ENCODE results near the gene ATP13A3.

Gene ATP13A3

DNA sequence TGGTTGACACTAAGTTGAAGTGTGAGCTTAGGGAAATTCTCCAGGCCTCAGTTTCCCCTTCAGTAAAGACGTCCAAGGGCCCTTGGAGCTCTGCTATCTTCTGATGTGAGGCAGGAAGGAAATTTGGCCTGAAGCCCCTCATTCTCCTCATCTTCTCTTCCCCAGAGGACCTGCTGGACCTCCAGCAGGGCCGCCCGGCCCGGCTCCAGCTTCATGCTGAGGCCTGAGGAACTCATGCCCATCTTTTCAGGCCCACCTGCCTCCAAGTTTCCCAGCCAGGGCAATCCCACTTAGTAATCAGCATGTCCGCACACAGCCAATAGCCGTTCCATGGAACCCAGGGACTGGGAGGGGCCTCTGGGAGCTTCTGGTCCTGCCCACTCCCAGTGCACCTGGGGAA is 121.3 kb downstream of the ATP13A3 start:
- no peaks in the 10 kb centered on the region for H3K36me3 ChIP-seq (ENCODE audit: insufficient read depth, low read length)
- no peak overlapping the region for H2AFZ ChIP-seq (ENCODE audit: low read length)
- no peak overlapping the region for H3K4me2 ChIP-seq (ENCODE audit: low read length)
- H3K4me3 ChIP-seq (ENCODE audit: low read depth, low read length, poor library complexity, severe bottlenecking) = no peak overlapping the region
- H3K9ac ChIP-seq (ENCODE audit: low read length) = no peak overlapping the region
- H3K9me3 ChIP-seq (ENCODE audit: low read length) = no peaks in the 10 kb centered on the region
- no peaks in the 10 kb centered on the region for H3K9me2 ChIP-seq (ENCODE audit: low read depth, low read length)
- H3F3A ChIP-seq (ENCODE audit: insufficient read depth, low read length) = no peaks in the 10 kb centered on the region
- H3K27me3 ChIP-seq (ENCODE audit: insufficient read depth, low read length) = peaks cover 9% of the 10 kb centered on the region
- no peaks in the 10 kb centered on the region for H3K4me1 ChIP-seq (ENCODE audit: insufficient read depth, low read length, severe bottlenecking)
- TF ChIP-seq, protein P1, sequence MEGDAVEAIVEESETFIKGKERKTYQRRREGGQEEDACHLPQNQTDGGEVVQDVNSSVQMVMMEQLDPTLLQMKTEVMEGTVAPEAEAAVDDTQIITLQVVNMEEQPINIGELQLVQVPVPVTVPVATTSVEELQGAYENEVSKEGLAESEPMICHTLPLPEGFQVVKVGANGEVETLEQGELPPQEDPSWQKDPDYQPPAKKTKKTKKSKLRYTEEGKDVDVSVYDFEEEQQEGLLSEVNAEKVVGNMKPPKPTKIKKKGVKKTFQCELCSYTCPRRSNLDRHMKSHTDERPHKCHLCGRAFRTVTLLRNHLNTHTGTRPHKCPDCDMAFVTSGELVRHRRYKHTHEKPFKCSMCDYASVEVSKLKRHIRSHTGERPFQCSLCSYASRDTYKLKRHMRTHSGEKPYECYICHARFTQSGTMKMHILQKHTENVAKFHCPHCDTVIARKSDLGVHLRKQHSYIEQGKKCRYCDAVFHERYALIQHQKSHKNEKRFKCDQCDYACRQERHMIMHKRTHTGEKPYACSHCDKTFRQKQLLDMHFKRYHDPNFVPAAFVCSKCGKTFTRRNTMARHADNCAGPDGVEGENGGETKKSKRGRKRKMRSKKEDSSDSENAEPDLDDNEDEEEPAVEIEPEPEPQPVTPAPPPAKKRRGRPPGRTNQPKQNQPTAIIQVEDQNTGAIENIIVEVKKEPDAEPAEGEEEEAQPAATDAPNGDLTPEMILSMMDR (IDR thresholded peaks at IDR 0.05; ENCODE audit: low read length) = no peak
- TF ChIP-seq EZH2 (IDR thresholded peaks at IDR 0.05; ENCODE audit: borderline replicate concordance, low read length) = no peak
- no peaks in the 10 kb centered on the region for H4K20me1 ChIP-seq (ENCODE audit: insufficient read depth, low read length)
- H3K27ac ChIP-seq (ENCODE audit: low read depth, low read length, poor library complexity, severe bottlenecking) = no peak overlapping the region
- no peaks in the 10 kb centered on the region for H3K79me2 ChIP-seq (ENCODE audit: insufficient read depth, low read length)

DNA sequence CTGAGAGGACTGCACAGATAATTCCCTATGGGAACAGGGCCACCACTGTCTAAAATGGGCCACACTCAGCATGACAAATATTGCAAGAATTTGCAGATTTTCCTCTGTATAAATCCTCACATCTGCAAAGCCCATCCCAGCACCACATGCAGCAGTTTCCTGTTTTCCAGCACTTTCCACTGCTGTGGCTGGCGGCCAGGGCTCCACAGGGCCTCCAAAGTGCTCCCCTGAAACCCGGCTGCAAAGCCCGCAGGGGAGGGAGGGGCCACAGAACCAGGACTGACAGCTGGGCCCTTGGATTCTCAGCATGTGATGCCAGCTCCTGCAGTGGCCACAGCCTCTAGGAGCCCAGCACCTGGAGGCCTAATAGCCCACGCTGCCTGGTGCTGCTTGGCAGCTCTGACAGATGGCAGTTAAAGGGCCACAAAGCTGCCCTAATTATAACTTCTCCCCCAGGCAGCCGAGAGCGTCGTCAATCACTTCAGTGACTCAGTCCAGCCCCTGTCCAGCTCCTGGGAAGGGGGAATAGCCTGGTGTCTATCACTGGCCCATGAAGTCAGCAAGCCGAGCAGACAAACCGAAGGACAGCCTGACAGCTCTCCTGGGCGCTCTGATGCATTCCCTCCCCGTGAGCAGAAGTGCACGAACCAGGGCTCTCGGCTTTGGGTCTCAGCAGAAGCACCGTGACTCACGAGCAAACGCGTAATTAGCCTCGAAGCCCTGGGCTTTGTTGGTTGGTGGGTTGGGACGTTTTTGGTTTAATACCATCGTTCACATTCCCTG is 122.0 kb downstream of the ATP13A3 start:
- H3K4me3 ChIP-seq (ENCODE audit: low read depth, low read length, poor library complexity, severe bottlenecking) = no peak overlapping the region
- no peaks in the 10 kb centered on the region for H4K20me1 ChIP-seq (ENCODE audit: insufficient read depth, low read length)
- no peaks in the 10 kb centered on the region for H3K9me3 ChIP-seq (ENCODE audit: low read length)
- peaks cover 11% of the 10 kb centered on the region for H3K27me3 ChIP-seq (ENCODE audit: insufficient read depth, low read length)
- no peak for TF ChIP-seq EZH2 (IDR thresholded peaks at IDR 0.05; ENCODE audit: borderline replicate concordance, low read length)
- TF ChIP-seq, protein P1 (IDR thresholded peaks at IDR 0.05; ENCODE audit: low read length) = no peak
- H3K4me2 ChIP-seq (ENCODE audit: low read length) = no peak overlapping the region
- no peaks in the 10 kb centered on the region for H3K79me2 ChIP-seq (ENCODE audit: insufficient read depth, low read length)
- H2AFZ ChIP-seq (ENCODE audit: low read length) = no peak overlapping the region
- no peak overlapping the region for H3K9ac ChIP-seq (ENCODE audit: low read length)
- H3K27ac ChIP-seq (ENCODE audit: low read depth, low read length, poor library complexity, severe bottlenecking) = no peak overlapping the region
- no peaks in the 10 kb centered on the region for H3K36me3 ChIP-seq (ENCODE audit: insufficient read depth, low read length)
- no peaks in the 10 kb centered on the region for H3K4me1 ChIP-seq (ENCODE audit: insufficient read depth, low read length, severe bottlenecking)
- no peaks in the 10 kb centered on the region for H3K9me2 ChIP-seq (ENCODE audit: low read depth, low read length)
- no peaks in the 10 kb centered on the region for H3F3A ChIP-seq (ENCODE audit: insufficient read depth, low read length)

DNA sequence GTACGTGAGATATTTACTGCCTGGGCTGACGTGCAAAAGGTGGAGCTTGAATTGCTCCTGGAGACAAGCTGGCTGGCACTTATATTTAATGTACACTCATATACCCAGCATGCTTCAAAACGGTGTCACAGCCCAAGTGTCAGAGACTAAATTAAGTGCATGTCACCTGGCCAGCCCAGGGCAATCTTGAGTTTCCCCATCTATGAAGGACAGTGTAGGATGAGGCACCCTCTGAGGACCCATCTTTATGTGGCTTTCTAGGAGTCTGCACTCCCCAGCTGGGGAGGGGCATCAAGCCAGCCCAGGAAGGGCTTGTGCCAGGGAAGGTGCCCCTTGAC is 122.5 kb downstream of the ATP13A3 start:
- H3K4me3 ChIP-seq (ENCODE audit: low read depth, low read length, poor library complexity, severe bottlenecking) = no peak overlapping the region
- H3K27me3 ChIP-seq (ENCODE audit: insufficient read depth, low read length) = peaks cover 11% of the 10 kb centered on the region
- H3F3A ChIP-seq (ENCODE audit: insufficient read depth, low read length) = no peaks in the 10 kb centered on the region
- TF ChIP-seq EZH2 (IDR thresholded peaks at IDR 0.05; ENCODE audit: borderline replicate concordance, low read length) = no peak
- TF ChIP-seq, protein P1 (IDR thresholded peaks at IDR 0.05; ENCODE audit: low read length) = no peak
- no peaks in the 10 kb centered on the region for H3K9me2 ChIP-seq (ENCODE audit: low read depth, low read length)
- H3K79me2 ChIP-seq (ENCODE audit: insufficient read depth, low read length) = no peaks in the 10 kb centered on the region
- no peak overlapping the region for H3K4me2 ChIP-seq (ENCODE audit: low read length)
- no peaks in the 10 kb centered on the region for H3K9me3 ChIP-seq (ENCODE audit: low read length)
- no peaks in the 10 kb centered on the region for H3K36me3 ChIP-seq (ENCODE audit: insufficient read depth, low read length)
- H2AFZ ChIP-seq (ENCODE audit: low read length) = no peak overlapping the region
- H4K20me1 ChIP-seq (ENCODE audit: insufficient read depth, low read length) = no peaks in the 10 kb centered on the region
- H3K27ac ChIP-seq (ENCODE audit: low read depth, low read length, poor library complexity, severe bottlenecking) = no peak overlapping the region
- no peaks in the 10 kb centered on the region for H3K4me1 ChIP-seq (ENCODE audit: insufficient read depth, low read length, severe bottlenecking)
- no peak overlapping the region for H3K9ac ChIP-seq (ENCODE audit: low read length)
